SK-N-SH treated with all-trans-retinoic acid at 6 μM for 48 hours (cell line): ENCODE data around the gene CYTH3.
"Not testable (repeated sequence)": the region's sequence is repeated elsewhere in the genome, so short reads cannot be mapped to it uniquely, and the experiment has no call there.

Experiments
- ATAC-seq: fragments of 200-7000 bp; cut with Tn5 transposase; 3 replicates; pipeline ENCODE4 v1.9.1; 2020; ENCODE audit warnings: mild to moderate bottlenecking, moderate library complexity
- ARNTL ChIP-seq: fragments of 450-650 bp; formaldehyde crosslinking; IDR thresholded peaks from 2 replicates; pipeline ENCODE4 v1.5.0; 2020; ENCODE audit warnings: low read depth, mild to moderate bottlenecking, moderate library complexity, borderline replicate concordance
- BACH2 ChIP-seq: fragments of 250-450 bp; sonication (Bioruptor Pico); IDR thresholded peaks from 2 replicates; pipeline ENCODE4 v1.9.0; 2021; ENCODE audit warnings: mild to moderate bottlenecking, borderline replicate concordance
- CSDC2 ChIP-seq: fragments of 250-450 bp; sonication (Bioruptor Pico); IDR thresholded peaks from 2 replicates; pipeline ENCODE4 v1.5.0; 2020; ENCODE audit warnings: mild to moderate bottlenecking, moderate library complexity
- GLIS3 ChIP-seq: fragments of 250-450 bp; sonication (Bioruptor Pico); IDR thresholded peaks from 2 replicates; pipeline ENCODE4 v1.5.0; 2020; ENCODE audit warnings: mild to moderate bottlenecking, moderate library complexity
- ISL1 ChIP-seq: fragments of 250-450 bp; sonication (Bioruptor Pico); IDR thresholded peaks from 2 replicates; pipeline ENCODE4 v2.1.2; 2022; ENCODE audit warnings: mild to moderate bottlenecking, moderate library complexity
- PPARA ChIP-seq: fragments of 250-450 bp; sonication (Bioruptor Pico); IDR thresholded peaks from 2 replicates; pipeline ENCODE4 v1.5.0; 2020; ENCODE audit warnings: mild to moderate bottlenecking, borderline replicate concordance
- RARB ChIP-seq: fragments of 250-450 bp; sonication (Bioruptor Pico); IDR thresholded peaks from 2 replicates; pipeline ENCODE4 v1.8.0; 2021; ENCODE audit warnings: mild to moderate bottlenecking, moderate library complexity
- SNAI2 ChIP-seq: fragments of 250-450 bp; sonication (Bioruptor Pico); IDR thresholded peaks from 2 replicates; pipeline ENCODE4 v1.5.0; 2020; ENCODE audit warnings: mild to moderate bottlenecking, moderate library complexity
- TCF4 ChIP-seq: fragments of 250-450 bp; sonication (Bioruptor Pico); IDR thresholded peaks from 2 replicates; pipeline ENCODE4 v1.8.0; 2021; ENCODE audit warnings: mild to moderate bottlenecking, moderate library complexity, borderline replicate concordance
- TOX ChIP-seq: fragments of 250-450 bp; sonication (Bioruptor Pico); IDR thresholded peaks from 2 replicates; pipeline ENCODE4 v1.8.0; 2021; ENCODE audit warnings: mild to moderate bottlenecking, moderate library complexity, borderline replicate concordance
- ZC3H10 ChIP-seq: fragments of 250-450 bp; sonication (Bioruptor Pico); IDR thresholded peaks from 2 replicates; pipeline ENCODE4 v1.5.1; 2021; ENCODE audit warnings: mild to moderate bottlenecking, moderate library complexity
- ZFP3 ChIP-seq: fragments of 250-450 bp; sonication (Bioruptor Pico); IDR thresholded peaks from 2 replicates; pipeline ENCODE4 v1.5.0; 2020; ENCODE audit warnings: mild to moderate bottlenecking, moderate library complexity
- ZFP30 ChIP-seq: fragments of 450-650 bp; formaldehyde crosslinking; IDR thresholded peaks from 2 replicates; pipeline ENCODE4 v1.5.0; 2022; ENCODE audit warnings: mild to moderate bottlenecking, moderate library complexity
- ZNF565 ChIP-seq: fragments of 450-650 bp; formaldehyde crosslinking; conservative IDR thresholded peaks from 2 replicates; pipeline ENCODE4 v1.5.0; 2020; ENCODE audit warnings: low read depth, mild to moderate bottlenecking, moderate library complexity
- ZNF70 ChIP-seq: fragments of 450-650 bp; formaldehyde crosslinking; IDR thresholded peaks from 2 replicates; pipeline ENCODE4 v1.5.0; 2020; ENCODE audit warnings: mild to moderate bottlenecking, moderate library complexity
- TF ChIP-seq, protein P1 (sequence below): fragments of 250-450 bp; sonication (Bioruptor Pico); IDR thresholded peaks from 2 replicates; pipeline ENCODE4 v1.8.0; 2021; ENCODE audit warnings: low read depth, mild to moderate bottlenecking, moderate library complexity, borderline replicate concordance
- TF ChIP-seq, protein P2 (sequence below): fragments of 250-450 bp; sonication (Bioruptor Pico); IDR thresholded peaks from 2 replicates; pipeline ENCODE4 v1.5.1; 2020; ENCODE audit warnings: low read depth, mild to moderate bottlenecking, moderate library complexity
- TF ChIP-seq, protein P3 (sequence below): fragments of 250-450 bp; sonication (Bioruptor Pico); IDR thresholded peaks from 2 replicates; pipeline ENCODE4 v1.5.1; 2021; ENCODE audit warnings: mild to moderate bottlenecking, moderate library complexity
- TF ChIP-seq, protein P4 (sequence below): fragments of 250-450 bp; sonication (Bioruptor Pico); IDR thresholded peaks from 2 replicates; pipeline ENCODE4 v1.5.0; 2020; ENCODE audit warnings: mild to moderate bottlenecking, moderate library complexity

The CYTH3 gene

DNA sequence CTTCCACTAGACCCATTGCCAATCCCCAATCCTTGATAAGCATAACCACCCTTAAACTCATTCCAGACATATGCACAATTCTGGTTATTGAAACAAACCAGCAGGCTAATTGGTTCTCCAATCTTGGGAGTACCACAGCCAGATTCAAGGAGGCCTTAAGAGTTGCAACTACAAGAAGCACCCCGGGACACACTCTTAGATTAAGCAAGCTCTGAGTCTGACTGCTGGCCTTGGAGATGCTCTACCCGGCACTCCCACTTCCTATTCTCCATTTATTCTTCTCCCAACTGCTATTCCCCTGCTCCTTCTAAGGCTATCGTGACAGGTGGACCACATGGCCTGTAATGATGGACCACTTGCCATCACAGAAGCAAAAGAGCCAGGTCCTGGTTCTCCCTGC, 40.3 kb downstream of the CYTH3 start (continued):
- no peak for TF ChIP-seq ARNTL (CRISPR knock-in tag)
- no peak for TF ChIP-seq PPARA (CRISPR knock-in tag)
- no peak for TF ChIP-seq ZFP30 (CRISPR knock-in tag)

DNA sequence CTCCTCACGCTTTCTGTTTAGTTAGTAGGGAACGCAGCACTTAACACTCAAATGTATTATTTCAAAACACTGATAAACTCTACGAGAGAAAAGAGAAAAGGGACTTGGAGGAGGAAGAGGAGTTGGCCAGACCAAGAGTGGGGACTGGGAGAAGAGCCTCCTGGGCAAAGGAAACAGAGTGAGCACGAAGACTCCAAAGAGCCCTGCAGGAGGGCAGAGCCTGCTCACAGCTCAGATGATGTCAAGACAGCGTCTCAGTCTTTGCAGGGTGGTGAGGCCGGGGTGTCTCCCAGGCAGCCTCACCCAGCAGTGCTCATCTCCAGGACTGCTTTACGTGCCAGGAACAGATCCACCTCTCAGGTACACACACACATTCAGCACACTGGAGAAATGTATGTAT, 41.2 kb downstream of the CYTH3 start:
- TF ChIP-seq GLIS3 (CRISPR knock-in tag) (no peak), ZFP3 (CRISPR knock-in tag) (0 out of 2 replicates have a peak, but pooled peaks have one; percentile 43)
- TF ChIP-seq, all 23 proteins: peak for 1
- ATAC-seq: no peak

- not testable (repeated sequence) for ATAC-seq
Observed at GRCh38 chr7:6229284-6229683, 43.1 kb downstream of the CYTH3 start.

GRCh38 chr7:6228361-6229229, 43.8 kb downstream of the CYTH3 start:
- ATAC-seq: peak; percentile 17; the same call in 1 of the 3 replicates
- peak; percentile 80 for TF ChIP-seq TCF4 (CRISPR knock-in tag)
- TF ChIP-seq, protein P1, sequence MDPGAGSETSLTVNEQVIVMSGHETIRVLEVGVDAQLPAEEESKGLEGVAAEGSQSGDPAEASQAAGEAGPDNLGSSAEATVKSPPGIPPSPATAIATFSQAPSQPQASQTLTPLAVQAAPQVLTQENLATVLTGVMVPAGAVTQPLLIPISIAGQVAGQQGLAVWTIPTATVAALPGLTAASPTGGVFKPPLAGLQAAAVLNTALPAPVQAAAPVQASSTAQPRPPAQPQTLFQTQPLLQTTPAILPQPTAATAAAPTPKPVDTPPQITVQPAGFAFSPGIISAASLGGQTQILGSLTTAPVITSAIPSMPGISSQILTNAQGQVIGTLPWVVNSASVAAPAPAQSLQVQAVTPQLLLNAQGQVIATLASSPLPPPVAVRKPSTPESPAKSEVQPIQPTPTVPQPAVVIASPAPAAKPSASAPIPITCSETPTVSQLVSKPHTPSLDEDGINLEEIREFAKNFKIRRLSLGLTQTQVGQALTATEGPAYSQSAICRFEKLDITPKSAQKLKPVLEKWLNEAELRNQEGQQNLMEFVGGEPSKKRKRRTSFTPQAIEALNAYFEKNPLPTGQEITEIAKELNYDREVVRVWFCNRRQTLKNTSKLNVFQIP (CRISPR knock-in tag): no peak
- no peak for TF ChIP-seq TOX (CRISPR knock-in tag)

- TF ChIP-seq ISL1 (CRISPR knock-in tag) (peak; percentile 66), TCF4 (CRISPR knock-in tag) (peak; percentile 80; the same call in 1 of the 2 replicates), CSDC2 (CRISPR knock-in tag) (no peak), ZFP3 (CRISPR knock-in tag) (no peak), RARB (no peak), ZFP30 (CRISPR knock-in tag) (no peak), ZNF70 (CRISPR knock-in tag) (no peak), PPARA (CRISPR knock-in tag) (no peak)
- TF ChIP-seq, all 23 proteins: peak for 2
- ATAC-seq: peak; percentile 80
Observed at GRCh38 chr7:6227294-6227846, 45.1 kb downstream of the CYTH3 start.

- peak; percentile 79 for ATAC-seq
- TF ChIP-seq PPARA (CRISPR knock-in tag) (no peak), CSDC2 (CRISPR knock-in tag) (no peak), SNAI2 (CRISPR knock-in tag) (no peak), ZFP3 (CRISPR knock-in tag) (no peak), ARNTL (CRISPR knock-in tag) (no peak), ZC3H10 (no peak), RARB (no peak), ZFP30 (CRISPR knock-in tag) (no peak), BACH2 (CRISPR knock-in tag) (no peak), ZNF70 (CRISPR knock-in tag) (peak; percentile 91), TOX (CRISPR knock-in tag) (no peak), ZNF565 (no peak)
- TF ChIP-seq, protein P2, sequence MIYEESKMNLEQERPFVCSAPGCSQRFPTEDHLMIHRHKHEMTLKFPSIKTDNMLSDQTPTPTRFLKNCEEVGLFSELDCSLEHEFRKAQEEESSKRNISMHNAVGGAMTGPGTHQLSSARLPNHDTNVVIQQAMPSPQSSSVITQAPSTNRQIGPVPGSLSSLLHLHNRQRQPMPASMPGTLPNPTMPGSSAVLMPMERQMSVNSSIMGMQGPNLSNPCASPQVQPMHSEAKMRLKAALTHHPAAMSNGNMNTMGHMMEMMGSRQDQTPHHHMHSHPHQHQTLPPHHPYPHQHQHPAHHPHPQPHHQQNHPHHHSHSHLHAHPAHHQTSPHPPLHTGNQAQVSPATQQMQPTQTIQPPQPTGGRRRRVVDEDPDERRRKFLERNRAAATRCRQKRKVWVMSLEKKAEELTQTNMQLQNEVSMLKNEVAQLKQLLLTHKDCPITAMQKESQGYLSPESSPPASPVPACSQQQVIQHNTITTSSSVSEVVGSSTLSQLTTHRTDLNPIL (CRISPR knock-in tag): no peak
- TF ChIP-seq, protein P3, sequence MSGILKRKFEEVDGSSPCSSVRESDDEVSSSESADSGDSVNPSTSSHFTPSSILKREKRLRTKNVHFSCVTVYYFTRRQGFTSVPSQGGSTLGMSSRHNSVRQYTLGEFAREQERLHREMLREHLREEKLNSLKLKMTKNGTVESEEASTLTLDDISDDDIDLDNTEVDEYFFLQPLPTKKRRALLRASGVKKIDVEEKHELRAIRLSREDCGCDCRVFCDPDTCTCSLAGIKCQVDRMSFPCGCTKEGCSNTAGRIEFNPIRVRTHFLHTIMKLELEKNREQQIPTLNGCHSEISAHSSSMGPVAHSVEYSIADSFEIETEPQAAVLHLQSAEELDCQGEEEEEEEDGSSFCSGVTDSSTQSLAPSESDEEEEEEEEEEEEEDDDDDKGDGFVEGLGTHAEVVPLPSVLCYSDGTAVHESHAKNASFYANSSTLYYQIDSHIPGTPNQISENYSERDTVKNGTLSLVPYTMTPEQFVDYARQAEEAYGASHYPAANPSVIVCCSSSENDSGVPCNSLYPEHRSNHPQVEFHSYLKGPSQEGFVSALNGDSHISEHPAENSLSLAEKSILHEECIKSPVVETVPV: no peak
- TF ChIP-seq, protein P1 (CRISPR knock-in tag): no peak
- TF ChIP-seq, protein P4, sequence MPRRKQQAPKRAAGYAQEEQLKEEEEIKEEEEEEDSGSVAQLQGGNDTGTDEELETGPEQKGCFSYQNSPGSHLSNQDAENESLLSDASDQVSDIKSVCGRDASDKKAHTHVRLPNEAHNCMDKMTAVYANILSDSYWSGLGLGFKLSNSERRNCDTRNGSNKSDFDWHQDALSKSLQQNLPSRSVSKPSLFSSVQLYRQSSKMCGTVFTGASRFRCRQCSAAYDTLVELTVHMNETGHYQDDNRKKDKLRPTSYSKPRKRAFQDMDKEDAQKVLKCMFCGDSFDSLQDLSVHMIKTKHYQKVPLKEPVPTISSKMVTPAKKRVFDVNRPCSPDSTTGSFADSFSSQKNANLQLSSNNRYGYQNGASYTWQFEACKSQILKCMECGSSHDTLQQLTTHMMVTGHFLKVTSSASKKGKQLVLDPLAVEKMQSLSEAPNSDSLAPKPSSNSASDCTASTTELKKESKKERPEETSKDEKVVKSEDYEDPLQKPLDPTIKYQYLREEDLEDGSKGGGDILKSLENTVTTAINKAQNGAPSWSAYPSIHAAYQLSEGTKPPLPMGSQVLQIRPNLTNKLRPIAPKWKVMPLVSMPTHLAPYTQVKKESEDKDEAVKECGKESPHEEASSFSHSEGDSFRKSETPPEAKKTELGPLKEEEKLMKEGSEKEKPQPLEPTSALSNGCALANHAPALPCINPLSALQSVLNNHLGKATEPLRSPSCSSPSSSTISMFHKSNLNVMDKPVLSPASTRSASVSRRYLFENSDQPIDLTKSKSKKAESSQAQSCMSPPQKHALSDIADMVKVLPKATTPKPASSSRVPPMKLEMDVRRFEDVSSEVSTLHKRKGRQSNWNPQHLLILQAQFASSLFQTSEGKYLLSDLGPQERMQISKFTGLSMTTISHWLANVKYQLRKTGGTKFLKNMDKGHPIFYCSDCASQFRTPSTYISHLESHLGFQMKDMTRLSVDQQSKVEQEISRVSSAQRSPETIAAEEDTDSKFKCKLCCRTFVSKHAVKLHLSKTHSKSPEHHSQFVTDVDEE (CRISPR knock-in tag): 0 out of 2 replicates have a peak, but pooled peaks have one; percentile 16
Observed at GRCh38 chr7:6226194-6226799, 46.1 kb downstream of the CYTH3 start.
